Breast epithelium (tissue), 3 donors: ENCODE measurements around the gene WDR62.

Experiments used
- POLR2A ChIP-seq: fragments of 450-650 bp; IDR thresholded peaks from one replicate; pipeline ENCODE4 v1.6.1; 2016; ENCODE audit warnings: antibody characterized with exemption, mild to moderate bottlenecking, moderate library complexity
- TF ChIP-seq, protein P1 (sequence below), 3 donors: fragments of 450-650 bp; IDR thresholded peaks; one replicate each; pipeline ENCODE4 v1.5.1; 2016 to 2017; ENCODE audit warnings: antibody characterized with exemption in 3 of 3, mild to moderate bottlenecking in 3 of 3, moderate library complexity in 3 of 3

DNA sequence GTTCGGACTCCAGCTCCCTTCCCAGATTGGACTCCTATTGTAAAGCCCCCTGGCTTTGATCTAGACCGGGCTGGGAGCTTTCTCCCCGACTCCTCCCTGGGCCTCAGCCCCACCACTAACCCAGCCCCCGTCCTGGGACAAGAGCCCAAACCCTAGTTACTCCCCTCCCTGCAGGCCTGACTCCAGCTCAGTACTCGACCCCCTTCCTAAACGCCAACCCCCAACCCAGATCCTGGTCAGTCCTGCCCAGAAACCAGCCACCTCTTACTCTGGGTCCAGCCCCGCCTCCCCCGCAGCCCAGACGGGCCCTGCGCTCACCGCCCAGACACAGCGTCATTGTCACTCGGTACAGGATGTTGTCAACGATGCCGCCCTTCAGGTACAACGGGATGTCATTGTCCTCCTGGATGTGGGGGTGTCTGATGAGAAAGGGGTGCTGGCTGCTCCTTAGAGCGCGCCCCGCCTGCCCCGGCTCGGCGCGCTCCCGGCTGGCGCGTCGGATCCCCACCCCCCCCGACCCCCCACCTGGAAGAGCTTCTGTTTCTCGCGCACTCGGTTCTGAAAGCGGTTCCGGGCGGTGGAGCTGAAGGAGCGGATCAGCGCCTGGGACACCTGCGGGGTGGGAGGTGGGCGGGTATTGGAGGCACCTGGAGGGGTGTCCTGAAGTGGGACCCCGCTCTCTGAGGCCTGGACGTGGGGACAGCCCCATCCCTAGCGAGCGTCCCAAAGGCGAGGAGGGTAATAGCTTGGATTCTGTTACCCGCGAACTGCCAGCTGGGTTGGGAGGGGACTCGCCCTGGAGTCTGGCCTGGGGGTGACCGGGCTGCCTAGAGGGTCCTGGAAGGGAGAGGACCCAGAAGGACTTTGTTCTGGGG is 96.7 kb downstream of the WDR62 start:
- TF ChIP-seq, protein P1, sequence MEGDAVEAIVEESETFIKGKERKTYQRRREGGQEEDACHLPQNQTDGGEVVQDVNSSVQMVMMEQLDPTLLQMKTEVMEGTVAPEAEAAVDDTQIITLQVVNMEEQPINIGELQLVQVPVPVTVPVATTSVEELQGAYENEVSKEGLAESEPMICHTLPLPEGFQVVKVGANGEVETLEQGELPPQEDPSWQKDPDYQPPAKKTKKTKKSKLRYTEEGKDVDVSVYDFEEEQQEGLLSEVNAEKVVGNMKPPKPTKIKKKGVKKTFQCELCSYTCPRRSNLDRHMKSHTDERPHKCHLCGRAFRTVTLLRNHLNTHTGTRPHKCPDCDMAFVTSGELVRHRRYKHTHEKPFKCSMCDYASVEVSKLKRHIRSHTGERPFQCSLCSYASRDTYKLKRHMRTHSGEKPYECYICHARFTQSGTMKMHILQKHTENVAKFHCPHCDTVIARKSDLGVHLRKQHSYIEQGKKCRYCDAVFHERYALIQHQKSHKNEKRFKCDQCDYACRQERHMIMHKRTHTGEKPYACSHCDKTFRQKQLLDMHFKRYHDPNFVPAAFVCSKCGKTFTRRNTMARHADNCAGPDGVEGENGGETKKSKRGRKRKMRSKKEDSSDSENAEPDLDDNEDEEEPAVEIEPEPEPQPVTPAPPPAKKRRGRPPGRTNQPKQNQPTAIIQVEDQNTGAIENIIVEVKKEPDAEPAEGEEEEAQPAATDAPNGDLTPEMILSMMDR (IDR thresholded peaks at IDR 0.05): no peak
- TF ChIP-seq POLR2A: peak; percentile 47
